HCT116 (cell line): Measurements from ENCODE around the gene HSPA2. TPM values are rescaled to one million over a fixed set of nuclear protein-coding genes. Genes with fewer than 3 reads are reported as not detected.

Source experiments
- ATAC-seq: fragments of 200-7000 bp; cut with Tn5 transposase; 2 replicates; pipeline ENCODE4 v1.9.1; 2020; ENCODE audit warnings: mild to moderate bottlenecking, moderate library complexity
- BruUV-seq: library from RNA; stranded (reverse); fragments of 400-500 nt; replicated peaks from 2 replicates; lab custom pipeline; 2021; lab: Mats Ljungman, UMichigan
- CTCF ChIA-PET: fragments of 300-600 bp; sonication (Branson Sonifier 250); formaldehyde crosslinking; loops from one replicate; lab custom pipeline; 2021; ENCODE audit warnings: antibody characterized with exemption; lab: Charles Lee
- POLR2A ChIA-PET: fragments of 300-600, 350-600 bp; sonication (Branson Sonifier 250); formaldehyde crosslinking; loops from one replicate; lab custom pipeline; 2021; ENCODE audit warnings: antibody characterized with exemption; lab: Charles Lee
- RAD21 ChIA-PET, 2 experiments: fragments of 300-600 bp; sonication (Branson Sonifier 250); formaldehyde crosslinking; loops; one replicate each; lab custom pipeline; 2023; ENCODE audit warnings: low total read pairs in 2 of 2; ENCODE audit not compliant: uncharacterized antibody in 2 of 2, unreplicated experiment in 2 of 2, low non-redundant PET in 1 of 2; lab: Charles Lee
- DNase-seq: peaks from one replicate; pipeline ENCODE4 v3.0.0-alpha.2; 2010; ENCODE audit warnings: low read depth, low spot score
- H2AFZ ChIP-seq: fragments of 200-600 bp; shearing (Covaris generic), sonication (generic); 2 replicates; pipeline ENCODE4 v1.6.1; 2017; ENCODE audit warnings: low read depth, mixed run types, mixed read lengths, antibody characterized with exemption, low read length; ENCODE audit not compliant: poor library complexity, severe bottlenecking
- H3K27ac ChIP-seq: 2 replicates; pipeline ENCODE4 v1.5.1; 2012; ENCODE audit warnings: low read depth, low read length
- H3K27me3 ChIP-seq: fragments of 200-600 bp; sonication (generic); 2 replicates; pipeline ENCODE4 v1.6.1; 2016; ENCODE audit warnings: mixed run types, low read length, mixed read lengths; ENCODE audit not compliant: insufficient read depth
- H3K36me3 ChIP-seq, 2 experiments: fragments of 200-500 bp in 1 of 2; fragments of 200-600 bp in 1 of 2; sonication (Bioruptor generic) in 1 of 2; sonication (generic) in 1 of 2; 2 replicates each; pipeline versions ENCODE4 v1.5.1 to v1.6.1; 2014 to 2016; ENCODE audit warnings: low read length in 2 of 2, inconsistent platforms in 1 of 2, mixed read lengths in 1 of 2, mixed run types in 1 of 2; ENCODE audit not compliant: insufficient read depth in 2 of 2, control insufficient read depth in 1 of 2
- H3K4me1 ChIP-seq, 2 experiments: fragments of 200-600 bp in 1 of 2; sonication (generic) in 1 of 2; 2 replicates each; pipeline versions ENCODE4 v1.5.1 to v1.6.1; 2012 to 2017; ENCODE audit warnings: low read length in 2 of 2, inconsistent platforms in 1 of 2, mild to moderate bottlenecking in 1 of 2, mixed read lengths in 1 of 2, mixed run types in 1 of 2, moderate library complexity in 1 of 2; ENCODE audit not compliant: insufficient read depth in 2 of 2, control insufficient read depth in 1 of 2
- H3K4me2 ChIP-seq: fragments of 200-600 bp; sonication (generic); 2 replicates; pipeline ENCODE4 v1.6.1; 2017; ENCODE audit warnings: mixed run types, low read length, mixed read lengths
- H3K4me3 ChIP-seq, 2 experiments: fragments of 200-600 bp in 1 of 2; sonication (generic) in 1 of 2; replicated peaks in 1 of 2; 2 replicates each; pipeline ENCODE4 v1.5.1; 2011 to 2016; ENCODE audit warnings: low read length in 2 of 2, control low read depth in 1 of 2, low read depth in 1 of 2, mild to moderate bottlenecking in 1 of 2, mixed read lengths in 1 of 2, mixed run types in 1 of 2
- H3K79me2 ChIP-seq: fragments of 200-600 bp; sonication (generic); 2 replicates; pipeline ENCODE4 v1.6.1; 2017; ENCODE audit warnings: mild to moderate bottlenecking, mixed run types, low read length, moderate library complexity, mixed read lengths; ENCODE audit not compliant: insufficient read depth
- H3K9ac ChIP-seq: fragments of 200-600 bp; sonication (generic); 2 replicates; pipeline ENCODE4 v1.6.1; 2016; ENCODE audit warnings: low read length, mixed read lengths
- H3K9me2 ChIP-seq: fragments of 200-600 bp; sonication (generic), shearing (Covaris generic); 2 replicates; pipeline ENCODE4 v1.6.1; 2017; ENCODE audit warnings: mixed run types, mild to moderate bottlenecking, moderate library complexity; ENCODE audit not compliant: insufficient read depth
- H3K9me3 ChIP-seq, 2 experiments: fragments of 200-500 bp in 1 of 2; fragments of 200-600 bp in 1 of 2; sonication (Bioruptor generic) in 1 of 2; sonication (generic) in 1 of 2; 2 replicates each; pipeline ENCODE4 v1.6.1; 2014 to 2017; ENCODE audit warnings: low read length in 2 of 2, mixed read lengths in 2 of 2, inconsistent platforms in 1 of 2, low read depth in 1 of 2, mild to moderate bottlenecking in 1 of 2, mixed run types in 1 of 2, moderate library complexity in 1 of 2; ENCODE audit not compliant: control insufficient read depth in 1 of 2, insufficient read depth in 1 of 2
- H4K20me1 ChIP-seq: fragments of 200-600 bp; sonication (generic), shearing (Covaris generic); 2 replicates; pipeline ENCODE4 v1.6.1; 2017; ENCODE audit warnings: mixed run types, mild to moderate bottlenecking, moderate library complexity; ENCODE audit not compliant: insufficient read depth
- ATF3 ChIP-seq: IDR thresholded peaks from 2 replicates; pipeline ENCODE4 v1.6.1; 2012
- CEBPB ChIP-seq: IDR thresholded peaks from 2 replicates; pipeline ENCODE4 v1.6.1; 2012; ENCODE audit warnings: low read depth
- CTCF ChIP-seq, 3 experiments: fragments of 200-600 bp in 1 of 3; sonication (generic) in 1 of 3; IDR thresholded peaks in 2 of 3; conservative IDR thresholded peaks in 1 of 3; 2 replicates each; pipeline ENCODE4 v1.5.1; 2012 to 2017; ENCODE audit warnings: low read depth in 2 of 3, low read length in 2 of 3, antibody characterized with exemption in 1 of 3, borderline replicate concordance in 1 of 3, control low read depth in 1 of 3, mild to moderate bottlenecking in 1 of 3, mixed read lengths in 1 of 3, mixed run types in 1 of 3, moderate library complexity in 1 of 3; ENCODE audit not compliant: insufficient read depth in 1 of 3
- EGR1 ChIP-seq: IDR thresholded peaks from 2 replicates; pipeline ENCODE4 v1.6.1; 2012; ENCODE audit warnings: low read depth
- ELF1 ChIP-seq: IDR thresholded peaks from 2 replicates; pipeline ENCODE4 v1.6.1; 2012; ENCODE audit warnings: low read depth, borderline replicate concordance
- EZH2 ChIP-seq: fragments of 200-600 bp; sonication (generic); IDR thresholded peaks from 2 replicates; pipeline ENCODE4 v1.6.1; 2017; ENCODE audit warnings: antibody characterized with exemption, mixed run types
- EZH2phosphoT487 ChIP-seq: fragments of 200-600 bp; IDR thresholded peaks from 2 replicates; pipeline ENCODE4 v1.6.1; 2018; ENCODE audit warnings: antibody characterized with exemption, borderline replicate concordance
- FOSL1 ChIP-seq: IDR thresholded peaks from 2 replicates; pipeline ENCODE4 v1.6.1; 2012; ENCODE audit warnings: low read depth
- JUND ChIP-seq: IDR thresholded peaks from 2 replicates; pipeline ENCODE4 v1.6.1; 2012
- POLR2AphosphoS5 ChIP-seq: IDR thresholded peaks from 2 replicates; pipeline ENCODE4 v1.6.1; 2011; ENCODE audit warnings: mild to moderate bottlenecking, low read depth, low read length, moderate library complexity
- SIN3A ChIP-seq: IDR thresholded peaks from 2 replicates; pipeline ENCODE4 v1.6.1; 2012; ENCODE audit warnings: low read depth
- TCF7L2 ChIP-seq: IDR thresholded peaks from 2 replicates; pipeline ENCODE4 v1.7.0; 2011; ENCODE audit warnings: borderline replicate concordance, inconsistent platforms; ENCODE audit not compliant: insufficient read depth, insufficient read length; ENCODE audit errors: extremely low read depth
- YY1 ChIP-seq: IDR thresholded peaks from 2 replicates; pipeline ENCODE4 v1.6.1; 2011; ENCODE audit warnings: low read length, low read depth, moderate library complexity, mild to moderate bottlenecking; ENCODE audit not compliant: insufficient replicate concordance; ENCODE audit errors: extremely low read depth
- ZFX ChIP-seq: fragments of 450-650 bp; IDR thresholded peaks from 2 replicates; pipeline ENCODE4 v1.6.1; 2017
- intact Hi-C: fragments of 100-400 bp; cut with micrococcal nuclease; formaldehyde crosslinking; loops from 2 replicates; pipeline ENCODE4 v1.10.0; 2022
- total RNA-seq: library from RNA; stranded (reverse); gene quantifications from one replicate; pipeline ENCODE4 v1.2.1, GENCODE V29; 2021; ENCODE audit not compliant: unreplicated experiment
- TF ChIP-seq, protein P1 (sequence below): IDR thresholded peaks from 2 replicates; pipeline ENCODE4 v1.6.1; 2011; ENCODE audit warnings: mild to moderate bottlenecking, low read length, moderate library complexity; ENCODE audit not compliant: insufficient replicate concordance; ENCODE audit errors: extremely low read depth
- TF ChIP-seq, protein P2 (sequence below): IDR thresholded peaks from 2 replicates; pipeline ENCODE4 v1.6.1; 2012

Gene HSPA2
- total RNA-seq, 1 experiment from 2014 or later = 2.5 TPM

GRCh38 chr14:64573109-64573508 lies 32.6 kb downstream of the HSPA2 start:
- Histone ChIP-seq H3K4me2 (no peak overlapping the region), H3K27me3 (no peaks in the 10 kb centered on the region), H3K9me3 (no peaks in the 10 kb centered on the region), H3K4me1 (peaks cover 18 to 19% of the 10 kb centered on the region in 2 experiments), H3K9me2 (no peaks in the 10 kb centered on the region), H3K79me2 (no peaks in the 10 kb centered on the region), H3K36me3 (no peaks in the 10 kb centered on the region), H2AFZ (peak overlapping the region; percentile 0), H3K4me3 (no peak overlapping the region), H3K9ac (no peak overlapping the region), H3K27ac (no peak overlapping the region), H4K20me1 (no peaks in the 10 kb centered on the region)
- ATAC-seq = no peak
- ChIA-PET RAD21 (no interaction called here), CTCF (no interaction called here), POLR2A (no interaction called here)
- DNase-seq = no peak
- intact Hi-C loops = no loop called here
- BruUV-seq = no TSS peak
- TF ChIP-seq FOSL1 (no peak), EZH2 (no peak), CEBPB (no peak), EGR1 (no peak), SIN3A (no peak), POLR2AphosphoS5 (no peak), EZH2phosphoT487 (no peak), YY1 (no peak), ZFX (no peak), JUND (no peak), ELF1 (no peak), CTCF (IDR thresholded peaks at IDR 0.05 in 2 of 3, conservative IDR thresholded peaks at IDR 0.05 in 1 of 3; ENCODE audit: borderline replicate concordance in 1 of 3, insufficient read depth in 1 of 3, low read depth in 2 of 3, low read length in 2 of 3) (no peak), TCF7L2 (no peak), ATF3 (no peak)
- TF ChIP-seq, protein P1, sequence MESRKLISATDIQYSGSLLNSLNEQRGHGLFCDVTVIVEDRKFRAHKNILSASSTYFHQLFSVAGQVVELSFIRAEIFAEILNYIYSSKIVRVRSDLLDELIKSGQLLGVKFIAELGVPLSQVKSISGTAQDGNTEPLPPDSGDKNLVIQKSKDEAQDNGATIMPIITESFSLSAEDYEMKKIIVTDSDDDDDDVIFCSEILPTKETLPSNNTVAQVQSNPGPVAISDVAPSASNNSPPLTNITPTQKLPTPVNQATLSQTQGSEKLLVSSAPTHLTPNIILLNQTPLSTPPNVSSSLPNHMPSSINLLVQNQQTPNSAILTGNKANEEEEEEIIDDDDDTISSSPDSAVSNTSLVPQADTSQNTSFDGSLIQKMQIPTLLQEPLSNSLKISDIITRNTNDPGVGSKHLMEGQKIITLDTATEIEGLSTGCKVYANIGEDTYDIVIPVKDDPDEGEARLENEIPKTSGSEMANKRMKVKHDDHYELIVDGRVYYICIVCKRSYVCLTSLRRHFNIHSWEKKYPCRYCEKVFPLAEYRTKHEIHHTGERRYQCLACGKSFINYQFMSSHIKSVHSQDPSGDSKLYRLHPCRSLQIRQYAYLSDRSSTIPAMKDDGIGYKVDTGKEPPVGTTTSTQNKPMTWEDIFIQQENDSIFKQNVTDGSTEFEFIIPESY = no peak
- TF ChIP-seq, protein P2, sequence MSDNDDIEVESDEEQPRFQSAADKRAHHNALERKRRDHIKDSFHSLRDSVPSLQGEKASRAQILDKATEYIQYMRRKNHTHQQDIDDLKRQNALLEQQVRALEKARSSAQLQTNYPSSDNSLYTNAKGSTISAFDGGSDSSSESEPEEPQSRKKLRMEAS = no peak
